Measurements from ENCODE around the gene MSL1. TPM values are rescaled to one million over a fixed set of nuclear protein-coding genes. Genes with fewer than 3 reads are reported as not detected.

Gene MSL1
- total RNA-seq, 1 donor from 2014 or later = 96.2 TPM

DNA sequence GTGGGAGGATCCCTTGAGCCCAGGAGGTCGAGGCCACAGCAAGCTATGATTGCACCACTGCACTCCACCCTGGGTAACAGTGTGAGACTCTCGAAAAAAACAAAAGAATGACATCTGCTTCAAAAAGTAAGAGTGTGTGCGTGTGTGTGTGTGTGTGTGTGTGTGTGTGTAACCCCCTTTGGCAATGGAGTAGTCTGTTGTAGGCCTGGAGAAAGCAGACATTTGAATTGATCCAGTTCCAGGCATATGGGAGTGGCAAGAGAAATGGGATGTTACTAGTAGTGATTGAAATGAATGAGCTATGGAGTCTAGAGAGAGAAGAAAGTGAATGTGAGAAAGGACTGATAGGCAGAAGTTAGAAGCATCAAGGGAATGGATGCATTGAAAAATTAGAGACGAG, 28.5 kb downstream of the MSL1 start:
- Mint-ChIP-seq H3K36me3 (ENCODE audit: low read depth, unreplicated experiment) (peaks cover 37% of the 10 kb centered on the region), H3K27ac (ENCODE audit: unreplicated experiment) (no peak overlapping the region), H3K9me3 (ENCODE audit: unreplicated experiment) (no peaks in the 10 kb centered on the region), H3K27me3 (ENCODE audit: unreplicated experiment) (no peaks in the 10 kb centered on the region), H3K4me3 (ENCODE audit: unreplicated experiment) (peak overlapping the region; percentile 17), H3K4me1 (ENCODE audit: unreplicated experiment) (no peaks in the 10 kb centered on the region)
- TF ChIP-seq, protein P1, sequence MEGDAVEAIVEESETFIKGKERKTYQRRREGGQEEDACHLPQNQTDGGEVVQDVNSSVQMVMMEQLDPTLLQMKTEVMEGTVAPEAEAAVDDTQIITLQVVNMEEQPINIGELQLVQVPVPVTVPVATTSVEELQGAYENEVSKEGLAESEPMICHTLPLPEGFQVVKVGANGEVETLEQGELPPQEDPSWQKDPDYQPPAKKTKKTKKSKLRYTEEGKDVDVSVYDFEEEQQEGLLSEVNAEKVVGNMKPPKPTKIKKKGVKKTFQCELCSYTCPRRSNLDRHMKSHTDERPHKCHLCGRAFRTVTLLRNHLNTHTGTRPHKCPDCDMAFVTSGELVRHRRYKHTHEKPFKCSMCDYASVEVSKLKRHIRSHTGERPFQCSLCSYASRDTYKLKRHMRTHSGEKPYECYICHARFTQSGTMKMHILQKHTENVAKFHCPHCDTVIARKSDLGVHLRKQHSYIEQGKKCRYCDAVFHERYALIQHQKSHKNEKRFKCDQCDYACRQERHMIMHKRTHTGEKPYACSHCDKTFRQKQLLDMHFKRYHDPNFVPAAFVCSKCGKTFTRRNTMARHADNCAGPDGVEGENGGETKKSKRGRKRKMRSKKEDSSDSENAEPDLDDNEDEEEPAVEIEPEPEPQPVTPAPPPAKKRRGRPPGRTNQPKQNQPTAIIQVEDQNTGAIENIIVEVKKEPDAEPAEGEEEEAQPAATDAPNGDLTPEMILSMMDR (IDR thresholded peaks at IDR 0.05; ENCODE audit: unreplicated experiment) = no peak
- DNase-seq (ENCODE audit: low spot score) = no peak

DNA sequence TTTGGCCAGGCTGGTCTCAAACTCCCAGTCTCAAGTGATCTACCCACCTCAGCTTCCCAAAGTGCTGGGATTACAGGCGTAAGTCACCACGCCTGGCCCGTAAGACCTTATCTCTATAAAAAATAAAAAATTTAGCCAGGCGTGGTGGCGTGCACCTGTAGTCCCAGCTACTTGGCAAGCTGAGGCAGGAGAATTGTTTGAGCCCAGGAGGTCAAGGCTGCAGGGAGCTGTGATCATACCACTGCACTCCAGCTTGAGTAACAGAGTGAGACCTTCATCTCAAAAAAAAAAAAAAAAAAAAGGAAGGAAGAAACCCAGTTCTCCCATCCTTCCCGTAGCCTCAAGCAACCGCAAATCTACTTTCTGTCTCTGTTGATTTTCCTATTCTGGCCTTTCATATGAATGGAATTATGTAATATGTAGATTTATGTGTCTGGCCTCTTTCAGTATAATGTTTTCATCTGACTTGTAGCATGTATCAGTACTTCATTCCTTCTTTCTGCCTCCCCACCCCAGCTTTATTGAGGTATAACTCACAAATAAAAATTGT, 29.7 kb downstream of the MSL1 start:
- no peaks in the 10 kb centered on the region for H3K9me3 Mint-ChIP-seq (ENCODE audit: unreplicated experiment)
- no peak for DNase-seq (ENCODE audit: low spot score)
- H3K27ac Mint-ChIP-seq (ENCODE audit: unreplicated experiment) = no peak overlapping the region
- peaks cover 44% of the 10 kb centered on the region for H3K36me3 Mint-ChIP-seq (ENCODE audit: low read depth, unreplicated experiment)
- TF ChIP-seq, protein P1 (IDR thresholded peaks at IDR 0.05; ENCODE audit: unreplicated experiment) = no peak
- H3K4me3 Mint-ChIP-seq (ENCODE audit: unreplicated experiment) = peak overlapping the region; percentile 35
- H3K27me3 Mint-ChIP-seq (ENCODE audit: unreplicated experiment) = no peaks in the 10 kb centered on the region
- no peaks in the 10 kb centered on the region for H3K4me1 Mint-ChIP-seq (ENCODE audit: unreplicated experiment)

DNA sequence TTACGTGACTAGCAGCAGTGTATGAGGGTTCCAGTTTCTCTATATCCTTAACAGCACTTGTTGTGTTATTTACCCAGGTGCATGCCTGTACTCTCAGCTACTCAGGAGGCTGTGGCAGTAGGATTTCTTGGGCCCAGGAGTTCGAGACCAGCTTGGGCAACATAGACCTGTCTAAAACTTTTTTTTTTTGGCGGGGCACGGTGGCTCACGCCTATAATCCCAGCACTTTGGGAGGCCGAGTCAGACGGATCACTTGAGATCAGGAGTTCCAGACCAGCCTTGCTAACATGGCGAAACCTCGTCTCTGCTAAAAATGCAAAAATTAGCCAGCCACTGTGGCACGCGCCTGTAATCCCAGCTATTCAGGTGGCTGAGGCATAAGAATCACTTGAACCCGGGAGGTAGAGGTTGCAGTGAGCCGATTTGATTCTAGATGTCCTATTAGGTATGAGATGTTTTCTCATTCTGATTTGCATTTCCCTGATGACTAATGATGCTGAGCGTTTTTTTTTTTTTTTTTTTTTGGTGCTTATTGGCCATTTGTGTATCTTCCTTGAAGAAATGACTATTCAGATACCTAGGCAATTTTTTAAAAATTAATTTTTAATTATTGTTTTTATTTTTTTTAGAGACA, 31.9 kb downstream of the MSL1 start:
- Mint-ChIP-seq H3K27me3 (ENCODE audit: unreplicated experiment) (no peaks in the 10 kb centered on the region), H3K36me3 (ENCODE audit: low read depth, unreplicated experiment) (peaks cover 42% of the 10 kb centered on the region), H3K4me1 (ENCODE audit: unreplicated experiment) (no peaks in the 10 kb centered on the region), H3K9me3 (ENCODE audit: unreplicated experiment) (no peaks in the 10 kb centered on the region), H3K4me3 (ENCODE audit: unreplicated experiment) (no peak overlapping the region), H3K27ac (ENCODE audit: unreplicated experiment) (no peak overlapping the region)
- TF ChIP-seq, protein P1 (IDR thresholded peaks at IDR 0.05; ENCODE audit: unreplicated experiment) = no peak
- DNase-seq (ENCODE audit: low spot score) = no peak

DNA sequence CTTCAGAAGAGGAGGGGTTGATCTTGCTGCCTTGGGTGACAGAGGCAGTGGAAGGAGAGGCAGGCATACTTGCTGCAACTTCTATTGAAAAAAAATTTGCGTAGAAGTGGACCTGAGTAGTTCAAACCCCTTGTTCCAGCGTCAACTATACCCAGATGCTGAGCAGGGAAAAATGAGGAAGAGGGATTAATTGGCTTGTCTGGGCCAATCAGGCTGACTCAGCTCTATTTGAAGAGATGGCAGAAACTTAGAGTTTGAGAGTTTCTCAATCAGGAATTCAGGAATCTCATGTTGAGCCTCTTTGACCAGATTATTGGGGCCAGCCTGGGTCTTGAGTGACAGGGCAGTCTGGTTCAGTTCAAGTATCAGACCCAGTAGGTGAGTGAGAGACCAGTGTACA, 36.2 kb downstream of the MSL1 start:
- TF ChIP-seq, protein P1 (IDR thresholded peaks at IDR 0.05; ENCODE audit: unreplicated experiment) = no peak
- no peaks in the 10 kb centered on the region for H3K4me1 Mint-ChIP-seq (ENCODE audit: unreplicated experiment)
- H3K9me3 Mint-ChIP-seq (ENCODE audit: unreplicated experiment) = no peaks in the 10 kb centered on the region
- H3K27ac Mint-ChIP-seq (ENCODE audit: unreplicated experiment) = peak overlapping the region; percentile 61
- DNase-seq (ENCODE audit: low spot score) = no peak
- peaks cover 28% of the 10 kb centered on the region for H3K36me3 Mint-ChIP-seq (ENCODE audit: low read depth, unreplicated experiment)
- no peaks in the 10 kb centered on the region for H3K27me3 Mint-ChIP-seq (ENCODE audit: unreplicated experiment)
- no peak overlapping the region for H3K4me3 Mint-ChIP-seq (ENCODE audit: unreplicated experiment)

DNA sequence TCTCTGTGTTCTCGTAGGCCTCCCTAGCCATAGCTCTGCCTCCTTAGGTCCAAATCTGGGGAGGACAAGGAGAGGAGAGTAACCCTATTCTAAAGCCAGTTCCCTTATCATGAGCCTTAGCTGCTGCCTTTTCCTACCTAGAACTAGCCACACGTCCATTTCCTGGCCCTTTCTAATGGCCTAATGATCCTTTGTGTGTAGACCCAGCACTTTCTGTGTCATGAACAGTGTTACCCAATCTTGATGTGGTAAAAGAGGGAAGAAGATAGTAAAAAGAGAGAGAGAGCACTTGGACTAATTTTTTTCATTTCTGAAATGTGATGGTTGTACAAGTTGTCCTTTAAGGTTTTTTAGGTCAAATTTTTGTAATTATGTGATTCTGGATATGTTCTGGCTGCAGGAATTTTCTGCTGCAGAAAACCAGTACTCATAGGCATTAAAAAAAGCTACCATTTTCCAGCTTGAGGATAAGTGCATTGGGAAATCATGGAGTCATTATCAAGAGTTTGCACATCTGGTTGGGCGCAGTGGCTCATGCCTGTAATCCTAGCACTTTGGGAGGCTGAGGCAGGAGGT, 36.8 kb downstream of the MSL1 start:
- Mint-ChIP-seq H3K36me3 (ENCODE audit: low read depth, unreplicated experiment) (peaks cover 28% of the 10 kb centered on the region), H3K4me1 (ENCODE audit: unreplicated experiment) (no peaks in the 10 kb centered on the region), H3K27me3 (ENCODE audit: unreplicated experiment) (no peaks in the 10 kb centered on the region), H3K4me3 (ENCODE audit: unreplicated experiment) (no peak overlapping the region), H3K9me3 (ENCODE audit: unreplicated experiment) (no peaks in the 10 kb centered on the region), H3K27ac (ENCODE audit: unreplicated experiment) (peak overlapping the region; percentile 61)
- no peak for DNase-seq (ENCODE audit: low spot score)
- TF ChIP-seq, protein P1 (IDR thresholded peaks at IDR 0.05; ENCODE audit: unreplicated experiment) = no peak

Data from endothelial cell (in vitro differentiated cells).